Right cardiac atrium (tissue), 5 donors: ENCODE results near the gene KCNQ4. TPM values are rescaled to one million over a fixed set of nuclear protein-coding genes. Genes with fewer than 3 reads are reported as not detected.

Experiments
- ATAC-seq, 2 donors: fragments of 200-7000 bp; cut with Tn5 transposase; one replicate each; pipeline versions ENCODE4 v1.8.0 to v1.9.1; 2020; ENCODE audit warnings: moderate library complexity in 2 of 2, mild to moderate bottlenecking in 1 of 2
- DNase-seq, 3 donors: peaks; one replicate each; pipeline ENCODE4 v3.0.0-alpha.2; 2020
- H3K27ac ChIP-seq: one replicate; pipeline ENCODE4 v1.5.1; 2013; ENCODE audit warnings: mild to moderate bottlenecking, low read length, control low read depth, moderate library complexity
- H3K27me3 ChIP-seq: one replicate; pipeline ENCODE4 v1.6.1; 2013; ENCODE audit not compliant: control insufficient read depth, insufficient read depth
- H3K4me1 ChIP-seq: one replicate; pipeline ENCODE4 v1.6.1; 2013; ENCODE audit warnings: low read length; ENCODE audit not compliant: control insufficient read depth, insufficient read depth
- H3K4me3 ChIP-seq: one replicate; pipeline ENCODE4 v1.5.1; 2013; ENCODE audit warnings: low read length, control low read depth
- H3K9me3 ChIP-seq: one replicate; pipeline ENCODE4 v1.6.1; 2013; ENCODE audit warnings: low read length; ENCODE audit not compliant: control insufficient read depth
- WGBS: extraction: QIAGEN DNeasy Blood & Tissue Kit; methylation state at CpG from one replicate; pipeline ENCODE4 v1.1.7; 2013; 5-methylcytosine and 5-hydroxymethylcytosine counted together
- intact Hi-C, 4 donors: fragments of 100-400 bp; cut with DNase I; formaldehyde crosslinking; loops; one replicate each; pipeline versions ENCODE4 v1.11.0 to v1.14.0; 2022 to 2023
- polyA plus RNA-seq: library from polyadenylated mRNA; stranded (reverse); fragments of 200-250 nt; gene quantifications from one replicate; pipeline ENCODE4 v1.2.3, GENCODE V29; 2013
- total RNA-seq, 4 donors: library from RNA; stranded (reverse); fragmentation: NEBNext Ultra II Directional; extraction: Animal tissue kit (Norgen Biotek cat#: 25700); gene quantifications; one replicate each; pipeline ENCODE4 v1.2.1, GENCODE V29; 2021
- donor health status: healthy with polysubstance abuse.
- donor health status: DM: no; HTN: yes; CAD: no.
- donor health status: DM: no; HTN: no; CAD: no.
- donor health status: DM: no; HTN: yes; CAD: no; lungs with severe emphysema.
- donor health status: DM: yes; HTN: yes; CAD: no.

Gene KCNQ4
- total and polyA plus RNA-seq, 5 donors, result 0.71 to 1.8 (median 0.96) TPM

DNA sequence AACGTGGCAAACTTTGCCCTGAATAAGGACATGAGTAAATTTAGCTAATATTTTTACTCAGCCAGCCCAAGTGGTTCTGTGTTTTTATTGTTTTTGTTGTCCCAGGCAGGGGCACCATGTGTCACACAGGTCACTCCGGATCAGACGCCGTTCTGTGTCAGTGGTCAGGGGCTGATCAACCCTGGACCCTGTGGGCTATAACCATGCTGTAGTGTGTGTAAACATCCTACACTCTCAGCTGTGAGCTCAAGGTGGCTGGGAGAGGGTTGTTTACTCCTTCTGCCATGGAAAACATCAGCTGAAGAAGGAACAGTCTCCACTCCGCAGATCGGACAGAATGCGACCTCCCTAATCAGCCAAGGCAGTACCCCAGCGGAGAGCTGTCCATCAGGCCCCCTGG is 26.5 kb upstream of the KCNQ4 start:
- peaks cover 3% of the 10 kb centered on the region for H3K4me1 ChIP-seq
- no peak for DNase-seq
- no peaks in the 10 kb centered on the region for H3K27me3 ChIP-seq
- no peak for ATAC-seq
- no peak overlapping the region for H3K4me3 ChIP-seq
- H3K27ac ChIP-seq, result no peak overlapping the region
- intact Hi-C loops, result no loop called here
- no peaks in the 10 kb centered on the region for H3K9me3 ChIP-seq
- 78% methylated on average over 8 of the region's 8 CpGs for WGBS

DNA sequence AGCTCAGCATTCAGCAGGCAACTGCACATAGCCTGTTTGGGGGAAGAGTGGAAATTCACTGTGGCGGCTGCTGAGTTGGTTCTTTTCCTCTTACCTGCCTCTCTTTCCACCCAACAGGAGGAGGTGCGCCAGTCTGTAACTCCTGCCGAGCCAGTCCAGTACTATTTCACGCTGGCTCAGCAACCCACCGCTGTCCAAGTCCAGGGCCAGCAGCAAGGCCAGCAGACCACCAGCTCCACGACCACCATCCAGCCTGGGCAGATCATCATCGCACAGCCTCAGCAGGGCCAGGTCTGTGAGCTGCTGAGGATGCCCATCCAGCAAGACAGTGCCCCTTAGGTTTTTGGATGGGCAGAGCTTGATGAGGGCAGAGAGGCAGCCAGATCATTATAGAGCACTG is 25.6 kb upstream of the KCNQ4 start:
- no peak overlapping the region for H3K27ac ChIP-seq
- WGBS, result 93% methylated on average over 7 of the region's 7 CpGs
- peaks cover 3% of the 10 kb centered on the region for H3K4me1 ChIP-seq
- no peak overlapping the region for H3K4me3 ChIP-seq
- intact Hi-C loops, result no loop called here
- DNase-seq (no peak), ATAC-seq (no peak)
- H3K9me3 ChIP-seq, result no peaks in the 10 kb centered on the region
- no peaks in the 10 kb centered on the region for H3K27me3 ChIP-seq

DNA sequence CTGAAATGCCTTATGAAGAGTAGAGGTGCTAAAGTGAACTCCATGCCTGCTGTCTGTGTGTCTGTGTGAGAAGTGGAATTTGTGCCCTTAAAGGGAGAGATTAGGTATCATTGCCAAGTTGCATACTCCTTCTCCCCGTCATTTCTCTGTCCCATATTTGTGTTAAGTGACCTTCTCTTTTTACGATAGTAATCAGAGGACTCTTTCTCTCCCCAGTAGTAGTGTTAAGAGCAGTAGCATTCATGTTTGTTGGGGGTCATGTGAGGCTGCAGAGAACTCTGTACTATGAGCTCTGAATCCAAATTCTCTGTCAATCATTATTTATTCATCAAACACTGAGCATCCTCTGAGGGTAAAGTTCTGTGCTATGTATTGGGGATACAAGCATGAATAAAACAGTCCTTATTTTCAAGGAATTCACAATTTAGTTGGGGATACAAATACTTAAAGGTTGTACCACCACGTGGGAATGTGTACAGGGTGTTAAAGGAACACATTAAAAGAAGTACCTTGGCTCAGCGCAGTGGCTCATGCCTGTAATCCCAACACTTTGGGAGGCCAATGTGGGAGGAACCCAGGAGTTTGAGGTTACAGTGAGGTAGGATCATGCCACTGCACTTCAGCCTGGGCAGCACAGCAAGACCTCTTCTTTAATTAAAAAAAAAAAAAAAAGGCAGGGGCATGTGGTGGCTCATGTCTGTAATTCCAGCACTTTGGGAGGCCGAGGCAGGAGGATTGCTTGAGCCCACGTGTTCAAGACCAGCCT is 24.8 kb upstream of the KCNQ4 start:
- Histone ChIP-seq H3K4me1 (peaks cover 3% of the 10 kb centered on the region), H3K4me3 (no peak overlapping the region), H3K27me3 (no peaks in the 10 kb centered on the region), H3K9me3 (no peaks in the 10 kb centered on the region), H3K27ac (no peak overlapping the region)
- intact Hi-C loops, result no loop called here
- no peak for ATAC-seq
- 86% methylated on average over 6 of the region's 6 CpGs for WGBS
- no peak for DNase-seq

DNA sequence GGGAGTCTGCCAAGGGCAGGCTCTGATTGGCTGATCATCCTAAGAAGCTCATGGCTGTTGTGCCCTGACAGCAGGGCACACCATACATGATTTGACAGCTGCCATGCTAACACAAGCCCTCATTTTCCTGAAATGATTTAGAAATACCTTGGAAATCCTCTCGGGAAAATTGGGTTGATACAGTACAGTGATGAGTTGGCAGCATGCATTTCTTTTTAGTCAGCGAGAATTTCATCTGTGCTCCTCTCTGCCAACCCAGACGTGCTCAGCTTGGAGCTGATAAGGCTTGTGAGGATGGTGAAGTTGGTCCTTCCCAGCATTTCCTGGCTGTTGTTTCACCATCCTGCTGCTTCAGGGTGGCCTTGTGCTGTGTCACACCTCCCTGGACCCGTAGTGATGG is 22.6 kb upstream of the KCNQ4 start:
- Histone ChIP-seq H3K27ac (no peak overlapping the region), H3K4me3 (no peak overlapping the region), H3K4me1 (no peaks in the 10 kb centered on the region), H3K9me3 (no peaks in the 10 kb centered on the region), H3K27me3 (no peaks in the 10 kb centered on the region)
- ATAC-seq, result no peak
- DNase-seq, result no peak
- 54% methylated on average over 4 of the region's 4 CpGs for WGBS
- intact Hi-C loops, result loop anchor here in 1 of 4 donors (10.0 kb wide), 1 partner anchor 84 kb away; no protein-coding TSS in a partner anchor

DNA sequence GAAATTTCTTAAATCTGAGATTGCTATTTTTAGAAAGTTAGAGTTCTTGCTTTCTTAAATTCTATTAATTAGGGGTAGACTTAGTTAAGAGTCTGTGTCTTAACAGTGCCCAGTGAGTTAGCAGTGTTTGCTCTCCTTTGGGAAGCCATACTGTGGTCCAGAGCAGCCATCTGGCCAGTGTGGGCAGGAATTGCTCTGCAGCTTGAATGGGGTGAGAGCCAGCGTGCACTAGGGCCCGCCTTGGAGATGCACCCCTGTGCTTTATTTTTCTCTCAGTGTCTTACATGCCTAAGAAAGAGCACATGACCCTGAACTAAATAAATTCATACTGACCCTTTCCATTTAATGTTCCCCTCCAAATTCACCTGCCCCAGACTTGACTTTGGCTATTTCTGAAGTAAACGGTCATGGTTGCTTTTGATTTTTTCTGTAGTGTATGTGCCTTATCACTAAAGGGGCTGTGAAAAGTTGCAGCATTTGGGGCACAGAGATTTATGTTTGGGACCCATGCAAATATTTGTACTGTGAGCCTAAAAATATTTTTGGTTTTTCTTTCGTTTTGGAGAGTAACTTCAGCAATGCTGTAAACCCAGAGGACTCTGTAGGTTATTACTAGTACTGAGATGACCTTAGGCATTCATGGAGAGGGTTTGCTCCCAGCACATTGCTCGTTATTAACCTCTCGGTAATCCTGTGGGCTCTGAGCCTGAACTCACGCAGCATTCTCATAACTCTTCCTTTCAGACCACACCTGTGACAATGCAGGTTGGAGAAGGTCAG is 21.3 kb upstream of the KCNQ4 start:
- intact Hi-C loops, result loop anchor here in 1 of 4 donors (10.0 kb wide), 1 partner anchor 82 kb away; no protein-coding TSS in a partner anchor
- ATAC-seq (no peak), DNase-seq (peak in 1 of 3 donors; percentile 28)
- no peaks in the 10 kb centered on the region for H3K27me3 ChIP-seq
- H3K4me1 ChIP-seq, result no peaks in the 10 kb centered on the region
- WGBS, result 84% methylated on average over 7 of the region's 7 CpGs
- H3K27ac ChIP-seq, result peak overlapping the region; percentile 13
- no peak overlapping the region for H3K4me3 ChIP-seq
- H3K9me3 ChIP-seq, result no peaks in the 10 kb centered on the region

DNA sequence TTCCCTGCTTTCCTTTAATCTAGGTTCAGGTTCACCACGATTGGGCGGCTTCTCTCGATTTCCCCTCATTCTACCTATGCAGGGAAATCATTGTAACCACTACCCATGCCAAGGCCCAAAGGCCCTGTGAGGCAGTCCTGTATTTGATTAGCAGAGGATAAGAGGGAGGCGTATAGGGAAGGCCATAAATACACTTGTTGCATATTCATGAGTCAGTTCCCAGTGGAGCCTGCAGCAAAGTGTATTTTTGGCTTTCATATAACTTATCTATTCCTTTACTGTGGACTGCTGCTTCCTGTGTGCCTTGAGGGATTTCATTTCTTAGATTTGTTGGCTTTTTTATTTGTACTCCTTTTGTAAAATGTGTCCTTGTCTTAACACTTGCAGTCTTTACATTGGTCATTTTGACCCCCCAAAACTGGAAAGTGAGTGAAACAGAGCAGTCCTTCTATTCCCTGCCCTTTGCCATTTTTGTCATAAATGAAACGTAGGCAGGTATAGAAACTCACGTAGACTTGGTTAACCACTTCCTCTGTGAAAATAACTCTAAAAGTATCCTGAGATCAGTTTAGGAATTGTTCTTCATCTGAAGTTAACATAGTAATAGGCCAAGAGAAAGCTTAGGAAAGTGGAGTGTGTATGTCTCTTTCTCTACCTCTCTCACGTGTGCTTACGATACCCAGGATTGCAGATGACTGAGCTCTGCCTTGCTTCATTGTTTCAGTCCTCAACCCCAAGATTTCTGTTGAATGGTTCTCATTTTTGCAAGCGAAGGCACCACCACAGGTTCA is 19.6 kb upstream of the KCNQ4 start:
- intact Hi-C loops, result loop anchor here in 1 of 4 donors (10.0 kb wide), 1 partner anchor 81 kb away; no protein-coding TSS in a partner anchor
- Histone ChIP-seq H3K4me3 (no peak overlapping the region), H3K27me3 (no peaks in the 10 kb centered on the region), H3K4me1 (no peaks in the 10 kb centered on the region), H3K9me3 (no peaks in the 10 kb centered on the region), H3K27ac (no peak overlapping the region)
- WGBS, result 72% methylated on average over 9 of the region's 9 CpGs
- DNase-seq (no peak), ATAC-seq (no peak)

DNA sequence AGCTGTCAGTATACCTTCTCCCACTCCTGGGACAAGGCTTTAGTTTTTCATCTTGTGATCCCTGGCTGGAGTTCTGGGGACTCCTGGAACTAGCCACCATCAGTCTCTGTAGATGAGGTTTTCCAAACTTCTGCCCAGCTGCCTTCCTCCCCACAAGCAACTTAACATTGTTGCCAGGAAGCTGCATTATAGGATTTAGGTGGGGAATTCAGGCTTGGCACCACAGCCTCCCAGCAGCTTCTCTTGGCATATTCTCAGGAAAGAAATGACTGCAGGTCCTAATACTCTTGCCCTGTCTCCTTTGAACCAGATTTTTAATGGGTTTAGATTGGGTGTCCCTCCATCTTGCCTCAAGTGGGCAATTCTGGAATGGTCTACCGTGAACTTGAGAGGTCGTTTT is 18.6 kb upstream of the KCNQ4 start:
- DNase-seq (no peak), ATAC-seq (no peak)
- Histone ChIP-seq H3K4me1 (no peaks in the 10 kb centered on the region), H3K27ac (no peak overlapping the region), H3K9me3 (no peaks in the 10 kb centered on the region), H3K27me3 (no peaks in the 10 kb centered on the region), H3K4me3 (no peak overlapping the region)
- 80% methylated on average over 2 of the region's 2 CpGs for WGBS
- intact Hi-C loops, result loop anchor here in 1 of 4 donors (10.0 kb wide), 1 partner anchor 80 kb away; no protein-coding TSS in a partner anchor

DNA sequence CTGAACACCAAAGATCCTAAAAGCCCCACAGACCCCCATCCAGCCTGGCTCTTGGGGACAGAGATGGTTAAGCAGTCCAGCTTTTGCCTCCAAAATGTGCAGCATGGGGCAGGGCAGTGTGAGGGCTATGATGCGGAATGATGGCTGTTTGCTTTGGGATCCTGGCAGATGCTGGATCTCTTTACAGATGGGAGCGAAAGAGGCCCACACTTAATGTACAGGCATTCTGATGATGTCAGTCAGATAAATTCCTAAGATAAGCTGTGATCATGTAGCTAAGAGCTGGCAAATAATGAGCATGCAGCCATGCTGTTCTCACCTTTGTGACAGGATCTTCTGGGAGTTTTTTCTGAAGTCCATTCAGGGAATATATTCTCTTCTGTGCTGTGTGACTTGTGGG is 17.6 kb upstream of the KCNQ4 start:
- DNase-seq (no peak), ATAC-seq (no peak)
- intact Hi-C loops, result loop anchor here in 1 of 4 donors (10.0 kb wide), 1 partner anchor 79 kb away; no protein-coding TSS in a partner anchor
- Histone ChIP-seq H3K4me3 (no peak overlapping the region), H3K4me1 (no peaks in the 10 kb centered on the region), H3K27ac (no peak overlapping the region), H3K9me3 (no peaks in the 10 kb centered on the region), H3K27me3 (no peaks in the 10 kb centered on the region)
- WGBS, result 85% methylated on average over 2 of the region's 2 CpGs

DNA sequence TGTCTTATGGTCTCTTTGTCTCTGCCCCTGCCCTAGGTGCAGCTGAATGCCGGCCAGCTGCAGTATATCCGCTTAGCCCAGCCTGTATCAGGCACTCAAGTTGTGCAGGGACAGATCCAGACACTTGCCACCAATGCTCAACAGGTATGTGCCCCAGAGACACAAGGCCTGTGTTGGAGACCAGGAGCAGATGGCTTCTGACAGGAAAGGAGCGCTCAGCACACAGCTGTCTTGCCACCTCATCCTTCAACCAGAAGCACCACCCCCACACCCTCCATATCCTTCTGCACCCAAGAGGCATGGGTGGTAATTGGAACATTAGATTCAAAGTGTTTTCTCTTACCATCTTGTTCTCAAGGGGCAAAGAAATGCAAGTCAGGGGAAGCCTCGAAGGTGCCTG is 17.0 kb upstream of the KCNQ4 start:
- no peak for ATAC-seq
- WGBS, result 94% methylated on average over 4 of the region's 4 CpGs
- Histone ChIP-seq H3K4me1 (no peaks in the 10 kb centered on the region), H3K27me3 (no peaks in the 10 kb centered on the region), H3K27ac (no peak overlapping the region), H3K9me3 (no peaks in the 10 kb centered on the region), H3K4me3 (no peak overlapping the region)
- DNase-seq, result no peak
- intact Hi-C loops, result loop anchor here in 1 of 4 donors (10.0 kb wide), 1 partner anchor 78 kb away; no protein-coding TSS in a partner anchor

DNA sequence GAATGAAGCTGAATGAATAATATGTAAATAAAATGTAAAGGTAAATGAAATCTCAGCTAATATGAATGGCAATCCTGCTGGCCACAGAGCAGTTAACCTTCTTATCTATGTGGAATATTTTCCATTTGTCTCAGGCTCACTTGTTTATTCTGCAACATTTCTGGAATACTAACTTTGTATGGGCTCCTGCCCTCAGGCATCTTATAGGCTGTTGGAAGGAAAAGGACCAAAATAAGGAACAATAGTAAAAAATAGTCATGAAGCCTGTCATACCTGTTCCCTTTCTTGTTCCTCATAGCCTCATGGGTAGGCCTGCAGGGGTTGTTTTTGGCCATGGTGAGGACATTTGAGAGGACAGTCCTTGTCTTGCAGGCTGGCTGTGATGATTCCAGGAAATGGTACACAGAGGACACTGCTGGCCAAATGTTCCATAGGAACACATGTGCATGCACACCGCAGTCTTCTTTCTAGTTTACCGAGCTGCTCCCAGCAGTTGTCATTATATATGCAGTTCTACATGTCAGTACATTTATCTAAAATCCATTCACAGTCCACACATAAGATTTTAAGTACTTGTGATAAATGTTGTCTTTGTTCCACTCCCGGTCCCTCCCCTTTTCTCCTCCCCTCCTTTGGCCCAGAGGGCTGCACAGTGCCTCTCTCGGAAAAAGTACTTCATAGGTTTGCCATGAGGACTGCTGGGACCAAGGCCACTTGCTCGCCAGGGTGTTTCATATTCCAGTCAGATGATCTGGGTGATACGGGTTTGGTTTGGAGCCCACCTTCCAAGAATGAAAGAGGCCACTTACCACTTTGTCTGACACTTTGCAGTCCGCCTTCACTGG is 15.2 kb upstream of the KCNQ4 start:
- peak in 1 of 2 donors; percentile 15 for ATAC-seq
- Histone ChIP-seq H3K27me3 (no peaks in the 10 kb centered on the region), H3K4me1 (no peaks in the 10 kb centered on the region), H3K4me3 (no peak overlapping the region), H3K9me3 (no peaks in the 10 kb centered on the region), H3K27ac (no peak overlapping the region)
- intact Hi-C loops, result loop anchor here in 1 of 4 donors (10.0 kb wide), 1 partner anchor 76 kb away; no protein-coding TSS in a partner anchor
- no peak for DNase-seq
- 69% methylated on average over 7 of the region's 7 CpGs for WGBS
